DOHH2 (cell line): ENCODE measurements around the gene CACNA2D3.

Source experiments
- CTCF ChIP-seq: fragments of 200-600 bp; sonication (generic); IDR thresholded peaks from one replicate; pipeline ENCODE4 v1.5.1; 2014; ENCODE audit warnings: antibody characterized with exemption, mild to moderate bottlenecking, low read depth, low read length; ENCODE audit not compliant: poor library complexity, severe bottlenecking
- EZH2phosphoT487 ChIP-seq: fragments of 200-600 bp; sonication (generic); IDR thresholded peaks from 2 replicates; pipeline ENCODE4 v1.6.1; 2017; ENCODE audit warnings: borderline replicate concordance, mild to moderate bottlenecking, antibody characterized with exemption, low read length, moderate library complexity, mixed read lengths

- no peak for TF ChIP-seq CTCF
- no peak for TF ChIP-seq EZH2phosphoT487
Measured at GRCh38 chr3:54800478-54800877, 678.1 kb downstream of the CACNA2D3 start.
